GM18907 (cell line): Measurements from ENCODE around the gene ZNF648.
"Not testable (repeated sequence)": the region's sequence is repeated elsewhere in the genome, so short reads cannot be mapped to it uniquely, and the experiment has no call there.

Experiments used
- ATAC-seq: cut with Tn5 transposase; IDR thresholded peaks from one replicate; pipeline ENCODE4 v1.9.1; 2021; ENCODE audit warnings: mild to moderate bottlenecking, moderate library complexity; ENCODE audit not compliant: unreplicated experiment

ZNF648 gene

DNA sequence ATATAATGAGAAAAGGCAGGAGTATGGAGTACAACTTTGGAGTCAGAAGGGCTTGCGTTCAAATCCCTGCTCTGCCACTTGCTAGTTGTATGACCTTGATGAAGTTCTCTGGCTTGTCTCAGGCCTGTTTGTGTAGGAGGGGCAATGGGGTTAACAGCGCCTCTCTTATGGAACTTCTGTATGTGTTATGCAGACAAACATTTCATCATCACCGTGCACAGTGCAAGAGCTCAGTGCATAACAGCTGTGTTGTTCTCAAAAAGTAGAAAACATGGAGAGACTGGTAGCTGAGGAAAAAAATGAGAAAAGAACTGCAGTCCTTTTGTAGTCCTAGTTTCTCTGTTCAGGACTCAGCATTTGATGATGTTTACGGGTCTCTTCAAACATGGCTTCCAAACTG is 10.4 kb upstream of the ZNF648 start:
- no peak for ATAC-seq

GRCh38 chr1:182069028-182069466 is 7.5 kb upstream of the ZNF648 start:
- ATAC-seq, result peak; percentile 55

- no peak for ATAC-seq
Measured at GRCh38 chr1:182066934-182067333, 5.4 kb upstream of the ZNF648 start.

- no peak for ATAC-seq
Measured at GRCh38 chr1:182065126-182065845, 3.8 kb upstream of the ZNF648 start.

- ATAC-seq, result no peak
Measured at GRCh38 chr1:182064611-182065010, 3.1 kb upstream of the ZNF648 start.

- no peak for ATAC-seq
Measured at GRCh38 chr1:182062223-182062622, 711 bp upstream of the ZNF648 start.

- no peak for ATAC-seq
Measured at GRCh38 chr1:182060877-182061276, 635 bp downstream of the ZNF648 start.

GRCh38 chr1:182059936-182060335 is 1.6 kb downstream of the ZNF648 start:
- no peak for ATAC-seq

GRCh38 chr1:182056601-182057366 is 4.7 kb downstream of the ZNF648 start:
- ATAC-seq, result no peak

- ATAC-seq, result peak; percentile 45
Measured at GRCh38 chr1:182054698-182055326, 6.7 kb downstream of the ZNF648 start.

DNA sequence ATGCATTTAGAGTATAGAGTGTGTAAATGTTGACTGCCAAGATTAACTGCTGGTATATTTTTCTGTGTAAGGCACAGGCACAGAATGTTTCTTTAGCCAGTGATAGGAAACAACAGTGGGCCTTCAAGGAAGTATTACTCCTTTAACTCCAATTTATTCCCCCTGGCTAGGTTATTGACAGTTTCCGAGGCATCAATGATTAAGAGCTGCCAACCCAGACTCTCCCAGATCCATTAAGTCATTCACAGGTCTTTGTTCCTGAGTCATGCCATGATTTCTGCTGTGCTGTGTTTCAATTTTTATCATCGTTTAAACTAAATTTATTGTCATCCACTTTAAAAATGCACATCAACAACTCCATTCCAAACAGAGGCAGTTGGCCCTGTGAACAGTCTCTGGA is 9.2 kb downstream of the ZNF648 start:
- ATAC-seq, result no peak

GRCh38 chr1:182051938-182052337 is 9.6 kb downstream of the ZNF648 start:
- ATAC-seq, result no peak

GRCh38 chr1:182050481-182051448 is 10.7 kb downstream of the ZNF648 start:
- no peak for ATAC-seq

GRCh38 chr1:182048562-182048961 is 12.9 kb downstream of the ZNF648 start:
- ATAC-seq, result no peak

DNA sequence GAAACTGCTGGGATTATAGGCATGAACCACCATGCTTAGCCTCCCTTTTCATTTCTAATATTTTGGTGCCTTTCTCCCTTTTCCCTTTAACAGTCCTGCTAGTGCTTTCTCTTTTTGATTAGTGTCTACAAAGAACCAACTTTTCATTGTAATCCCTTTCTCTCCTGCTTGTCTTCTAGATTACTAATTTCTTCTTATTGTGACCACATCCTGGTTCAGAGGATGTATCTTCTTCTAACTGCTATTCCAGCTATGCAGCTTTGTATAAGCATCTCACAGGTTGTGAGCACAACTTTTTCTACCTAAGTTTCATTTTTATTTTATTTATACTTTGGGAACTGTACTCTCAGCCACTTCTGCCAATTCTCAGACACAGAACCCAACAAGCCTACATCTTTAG is 14.7 kb downstream of the ZNF648 start:
- no peak for ATAC-seq

GRCh38 chr1:182045481-182045880 is 16.0 kb downstream of the ZNF648 start:
- ATAC-seq, result not testable (repeated sequence)

DNA sequence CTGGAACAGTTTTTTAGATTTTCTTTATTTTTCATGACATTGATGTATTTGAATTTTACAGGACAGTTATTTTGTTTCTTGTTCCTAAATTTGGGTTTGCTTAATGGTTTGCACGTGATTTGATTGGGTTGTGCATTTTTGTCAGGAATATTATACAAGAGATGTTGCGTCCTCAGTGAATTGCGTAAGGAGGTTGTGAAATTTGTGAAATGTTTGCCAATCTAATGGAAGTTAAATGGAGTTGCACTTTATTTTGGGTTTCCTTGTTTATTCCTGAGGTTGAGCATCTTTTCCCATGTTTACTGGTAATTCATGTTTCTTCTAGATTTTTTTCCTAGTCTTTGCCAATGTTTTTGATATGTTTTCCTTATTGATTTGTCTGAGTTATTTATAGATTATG is 19.9 kb downstream of the ZNF648 start:
- no peak for ATAC-seq

DNA sequence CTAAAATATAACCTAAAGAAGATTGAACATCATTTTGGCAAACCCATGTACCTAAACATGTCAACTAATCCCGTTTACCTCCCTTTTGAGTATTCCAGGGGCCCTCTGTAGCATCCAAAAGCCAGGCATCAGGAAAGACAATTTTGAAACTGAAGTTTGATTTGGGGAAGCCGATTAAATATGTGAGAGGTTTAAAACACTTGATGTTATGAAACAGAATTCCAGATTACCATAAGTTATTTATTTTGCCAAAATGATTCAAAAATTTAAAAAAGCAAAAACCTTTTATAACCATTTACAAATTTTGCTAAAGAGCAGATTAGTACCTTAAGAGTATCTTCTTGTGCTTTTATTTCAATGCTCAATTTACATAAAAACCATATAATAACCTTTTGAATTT is 23.3 kb downstream of the ZNF648 start:
- no peak for ATAC-seq

DNA sequence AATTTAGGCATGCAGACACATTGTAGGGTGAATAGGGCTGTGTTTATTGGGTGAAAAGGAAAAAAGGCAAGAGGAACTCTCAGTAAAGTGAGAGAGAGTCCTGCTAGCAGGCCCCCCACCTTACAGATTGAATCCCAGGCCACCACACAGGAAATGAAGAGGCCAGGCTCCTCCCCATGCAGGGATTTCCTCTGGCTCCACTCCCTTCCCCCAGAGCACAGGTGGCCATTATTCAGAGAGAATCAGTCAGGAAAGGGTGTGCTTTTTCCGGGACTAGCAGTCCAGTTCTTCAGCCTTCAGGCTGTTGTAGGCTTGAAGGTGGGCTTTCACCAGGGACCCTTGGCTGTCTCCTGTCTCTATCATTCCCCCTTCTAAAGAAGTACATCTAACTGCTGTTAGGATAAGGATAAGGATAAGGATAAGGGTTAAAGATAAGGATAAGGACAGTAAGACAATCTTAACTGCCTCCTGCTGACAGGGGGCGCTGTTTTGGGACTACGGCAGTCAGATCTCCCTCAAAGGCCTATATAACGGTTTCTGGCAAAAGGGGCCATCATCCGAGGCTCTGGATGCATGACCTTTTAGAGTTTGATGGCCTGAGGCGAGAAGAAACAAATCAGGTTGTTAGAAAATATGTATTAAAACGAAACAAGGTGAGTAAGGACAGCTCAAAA is 26.3 kb downstream of the ZNF648 start:
- ATAC-seq, result no peak

GRCh38 chr1:182032251-182032650 is 29.3 kb downstream of the ZNF648 start:
- no peak for ATAC-seq
